IPS DF 6.9 (cell line): Measurements from ENCODE around the gene CHEK1.

ENCODE experiments used
- DNase-seq: peaks from one replicate; pipeline ENCODE4 v3.0.0-alpha.2; 2013; ENCODE audit warnings: low read depth, low spot score
- H3K27ac ChIP-seq: one replicate; pipeline ENCODE4 v1.5.1; 2013; ENCODE audit warnings: low read length, control low read depth
- H3K27me3 ChIP-seq: 2 replicates; pipeline ENCODE4 v1.6.1; 2013; ENCODE audit warnings: mild to moderate bottlenecking, low read length; ENCODE audit not compliant: control insufficient read depth, insufficient read depth
- H3K36me3 ChIP-seq: 2 replicates; pipeline ENCODE4 v1.6.1; 2013; ENCODE audit warnings: low read length; ENCODE audit not compliant: control insufficient read depth, insufficient read depth
- H3K4me1 ChIP-seq: 2 replicates; pipeline ENCODE4 v1.6.1; 2013; ENCODE audit warnings: low read length; ENCODE audit not compliant: control insufficient read depth, insufficient read depth
- H3K4me3 ChIP-seq: 2 replicates; pipeline ENCODE4 v1.5.1; 2013; ENCODE audit warnings: mild to moderate bottlenecking, low read length
- H3K9me3 ChIP-seq: 2 replicates; pipeline ENCODE4 v1.6.1; 2013; ENCODE audit warnings: low read length, inconsistent platforms; ENCODE audit not compliant: control insufficient read depth, insufficient read depth
- WGBS: extraction: QIAGEN DNeasy Blood & Tissue Kit; methylation state at CpG from one replicate; pipeline ENCODE4 v1.1.7; 2013; ENCODE audit warnings: mixed read lengths, missing lambda C conversion rate; ENCODE audit not compliant: insufficient read length, insufficient coverage; 5-methylcytosine and 5-hydroxymethylcytosine counted together

CHEK1 gene

DNA sequence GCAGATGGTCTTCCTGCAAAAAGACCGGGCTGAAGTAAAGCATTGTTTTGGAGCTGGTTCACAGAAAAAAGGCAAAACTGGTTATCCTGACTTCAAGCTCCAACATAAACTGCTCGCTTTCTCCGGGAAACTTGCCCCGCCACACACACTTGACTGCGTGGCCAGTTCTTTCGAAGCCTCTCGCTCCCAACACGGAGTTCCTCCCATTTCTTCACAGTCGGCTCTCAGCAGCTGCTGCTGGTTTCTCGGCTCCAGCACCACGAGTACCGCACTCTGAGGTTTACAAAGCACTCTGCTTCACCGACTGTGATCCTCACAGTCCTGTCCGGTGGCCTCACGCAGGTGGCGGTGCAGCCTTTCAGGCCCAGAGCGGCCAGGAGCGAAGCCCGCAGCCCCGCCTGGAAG lies 264 bp downstream of the CHEK1 start:
- Histone ChIP-seq H3K4me3 (peak overlapping the region; percentile 56; the same call in 1 of the 2 replicates), H3K27ac (no peak overlapping the region), H3K9me3 (no peaks in the 10 kb centered on the region), H3K36me3 (peaks cover 4% of the 10 kb centered on the region; the same call in 1 of the 2 replicates), H3K27me3 (no peaks in the 10 kb centered on the region), H3K4me1 (no peaks in the 10 kb centered on the region)
- DNase-seq = peak; percentile 25
- no CpG with 5 or more reads among the region's 20 CpGs for WGBS

DNA sequence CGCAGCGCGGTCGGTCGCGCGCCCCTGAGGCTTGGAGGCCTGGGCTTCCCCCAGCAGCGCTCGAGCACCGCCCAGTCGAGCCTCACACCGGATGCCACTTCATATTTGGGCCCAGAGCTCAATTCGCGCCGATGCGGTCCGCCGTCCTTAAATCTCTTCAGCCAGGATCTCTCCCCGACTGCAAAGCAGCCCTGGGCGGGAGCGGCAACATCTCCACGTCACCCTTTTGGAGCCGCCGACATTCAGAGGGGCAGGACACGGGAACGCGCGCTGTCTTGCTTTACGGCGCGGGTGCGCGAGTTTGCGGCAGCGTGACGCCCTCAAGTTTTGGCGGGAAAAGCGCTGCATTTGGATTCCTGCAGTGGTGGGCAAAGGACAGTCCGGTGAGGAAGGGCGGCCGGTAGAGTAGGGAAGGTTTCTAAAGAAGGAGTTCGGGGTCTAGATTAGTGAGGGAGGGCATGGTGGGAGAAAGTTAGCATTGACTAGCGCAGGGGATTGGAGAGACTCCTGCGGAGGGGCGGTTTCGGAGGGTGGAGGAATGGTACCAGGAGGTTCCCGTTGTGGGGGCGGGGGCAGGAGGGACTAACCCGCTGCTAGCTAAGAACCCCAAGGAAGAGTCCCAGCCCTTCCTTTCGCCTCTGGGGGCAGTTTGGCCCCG lies 796 bp downstream of the CHEK1 start:
- Histone ChIP-seq H3K27ac (no peak overlapping the region), H3K27me3 (no peaks in the 10 kb centered on the region), H3K9me3 (no peaks in the 10 kb centered on the region), H3K36me3 (peaks cover 4% of the 10 kb centered on the region; the same call in 1 of the 2 replicates), H3K4me3 (peak overlapping the region; percentile 56; the same call in 1 of the 2 replicates), H3K4me1 (no peaks in the 10 kb centered on the region)
- peak; percentile 91 for DNase-seq
- WGBS = no CpG with 5 or more reads among the region's 51 CpGs

DNA sequence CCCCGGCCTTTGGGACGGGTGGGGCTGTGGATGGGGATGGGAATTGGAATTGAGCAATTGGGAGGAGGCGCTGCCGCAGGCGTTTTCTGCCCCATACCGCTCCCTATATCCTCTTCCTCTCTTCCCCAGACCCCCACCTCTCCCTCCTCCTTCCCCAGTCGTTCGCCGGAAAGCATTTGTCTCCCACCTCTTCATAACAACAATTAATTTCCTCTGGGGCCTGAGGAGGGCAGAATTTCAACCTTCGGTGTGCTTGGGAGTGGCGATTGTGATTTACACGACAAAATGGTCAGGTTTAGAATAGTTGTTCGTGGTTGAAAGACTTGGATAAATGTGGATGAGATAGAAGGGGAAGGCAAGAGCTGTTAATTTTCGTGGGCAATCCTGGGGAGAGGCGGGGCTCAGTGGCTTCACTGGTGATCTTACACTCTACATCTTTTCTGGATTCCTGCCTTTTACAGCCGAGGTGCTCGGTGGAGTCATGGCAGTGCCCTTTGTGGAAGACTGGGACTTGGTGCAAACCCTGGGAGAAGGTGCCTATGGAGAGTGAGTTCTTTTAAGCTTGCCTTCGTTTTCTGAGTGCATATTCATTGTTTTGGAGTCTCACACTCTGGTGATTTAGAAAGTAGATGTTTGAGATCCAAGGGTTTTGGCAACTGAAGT lies 1.5 kb downstream of the CHEK1 start:
- Histone ChIP-seq H3K36me3 (peaks cover 4% of the 10 kb centered on the region; the same call in 1 of the 2 replicates), H3K27ac (no peak overlapping the region), H3K9me3 (no peaks in the 10 kb centered on the region), H3K27me3 (no peaks in the 10 kb centered on the region), H3K4me1 (no peaks in the 10 kb centered on the region), H3K4me3 (peak overlapping the region; percentile 56)
- WGBS = no CpG with 5 or more reads among the region's 18 CpGs
- peak; percentile 74 for DNase-seq

DNA sequence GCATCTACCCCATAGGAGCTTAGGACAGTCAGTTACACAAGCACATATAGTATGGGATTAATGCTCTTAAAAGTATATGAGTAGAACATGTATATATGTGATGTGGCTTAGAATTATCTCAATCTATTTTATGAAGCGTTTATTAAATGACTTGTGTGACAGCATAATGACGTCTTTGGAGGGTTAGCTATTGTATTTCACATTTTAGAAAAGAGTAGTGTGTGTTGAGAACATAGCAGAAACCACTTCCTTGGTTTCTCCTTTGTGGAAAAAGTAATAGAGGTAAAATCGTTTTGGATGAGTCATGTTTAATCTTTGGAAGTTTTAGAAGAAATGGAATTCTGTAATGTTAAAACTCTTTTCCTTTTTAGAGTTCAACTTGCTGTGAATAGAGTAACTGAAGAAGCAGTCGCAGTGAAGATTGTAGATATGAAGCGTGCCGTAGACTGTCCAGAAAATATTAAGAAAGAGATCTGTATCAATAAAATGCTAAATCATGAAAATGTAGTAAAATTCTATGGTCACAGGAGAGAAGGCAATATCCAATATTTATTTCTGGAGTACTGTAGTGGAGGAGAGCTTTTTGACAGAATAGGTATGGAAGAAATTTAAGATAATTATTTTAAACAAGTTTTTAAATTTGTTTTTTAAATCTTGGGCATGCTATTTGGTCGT lies 2.4 kb downstream of the CHEK1 start:
- Histone ChIP-seq H3K4me3 (peak overlapping the region; percentile 56; the same call in 1 of the 2 replicates), H3K27ac (no peak overlapping the region), H3K27me3 (no peaks in the 10 kb centered on the region), H3K4me1 (no peaks in the 10 kb centered on the region), H3K9me3 (no peaks in the 10 kb centered on the region), H3K36me3 (peaks cover 4% of the 10 kb centered on the region; the same call in 1 of the 2 replicates)
- DNase-seq = no peak
- 100% methylated on average over 1 of the region's 7 CpGs for WGBS

DNA sequence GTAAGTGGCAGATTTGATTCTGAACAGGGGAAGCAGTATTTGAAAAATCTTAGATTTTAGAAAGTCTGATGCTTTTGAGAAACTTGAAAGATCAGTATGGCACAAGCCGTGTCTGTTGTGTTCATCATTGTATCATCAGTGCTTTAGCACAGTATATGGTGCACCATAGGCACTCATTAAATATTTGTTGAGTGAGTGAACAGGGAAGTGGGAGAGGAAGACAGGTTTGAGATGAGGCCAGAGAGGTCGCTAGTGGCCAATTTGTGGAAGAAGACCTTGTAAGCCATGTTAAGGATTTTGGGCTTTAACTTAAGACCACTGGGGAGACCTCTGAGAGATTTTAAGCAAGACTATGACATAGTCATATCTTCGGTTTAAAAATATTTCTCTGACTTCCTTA lies 12.9 kb downstream of the CHEK1 start:
- DNase-seq = no peak
- H3K36me3 ChIP-seq = peaks cover 20% of the 10 kb centered on the region; the same call in 1 of the 2 replicates
- H3K27me3 ChIP-seq = no peaks in the 10 kb centered on the region
- H3K4me3 ChIP-seq = no peak overlapping the region
- no peaks in the 10 kb centered on the region for H3K4me1 ChIP-seq
- no peak overlapping the region for H3K27ac ChIP-seq
- WGBS = no CpG with 5 or more reads among the region's 3 CpGs
- H3K9me3 ChIP-seq = no peaks in the 10 kb centered on the region

DNA sequence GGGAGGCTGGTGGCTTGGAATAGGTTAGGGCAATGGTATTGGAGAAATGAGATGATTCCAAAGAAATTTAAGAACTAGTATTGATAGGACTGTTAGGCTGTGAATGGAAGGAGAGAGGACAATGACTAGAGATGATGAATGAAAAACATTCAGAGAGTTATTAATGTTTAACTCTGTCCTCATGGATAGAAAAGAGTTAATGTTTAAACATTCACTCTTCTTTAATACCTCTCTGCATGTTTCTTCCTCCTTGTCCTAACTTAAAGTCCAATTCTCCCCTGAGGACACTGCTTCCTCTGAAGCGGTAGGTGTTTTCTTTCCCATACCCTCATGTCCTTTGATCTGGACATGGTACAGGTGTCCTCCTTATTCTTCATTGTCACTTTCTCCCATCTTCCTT lies 13.4 kb downstream of the CHEK1 start:
- Histone ChIP-seq H3K27ac (no peak overlapping the region), H3K36me3 (peaks cover 19% of the 10 kb centered on the region; the same call in 1 of the 2 replicates), H3K9me3 (no peaks in the 10 kb centered on the region), H3K4me3 (no peak overlapping the region), H3K4me1 (no peaks in the 10 kb centered on the region), H3K27me3 (no peaks in the 10 kb centered on the region)
- no CpG with 5 or more reads among the region's 1 CpG for WGBS
- no peak for DNase-seq

DNA sequence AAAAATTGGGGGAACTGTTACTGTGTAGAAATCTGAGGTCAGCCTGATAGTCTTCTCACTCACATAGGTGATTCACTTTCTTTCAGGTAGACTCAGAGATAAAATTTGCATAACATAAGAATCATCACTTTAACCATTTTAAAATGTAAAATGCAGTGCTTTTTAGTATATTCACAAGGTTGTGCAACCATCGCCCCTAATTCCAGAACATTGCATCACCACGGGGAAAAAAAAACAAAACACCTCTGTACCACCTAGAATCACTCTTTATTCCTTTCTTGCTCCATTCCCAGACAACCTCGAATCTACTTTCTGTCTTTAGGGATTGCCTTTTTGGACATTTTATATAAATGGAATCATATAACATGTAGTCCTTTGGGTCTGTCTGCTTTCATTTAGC lies 20.9 kb downstream of the CHEK1 start:
- WGBS = no CpG with 5 or more reads among the region's 3 CpGs
- no peaks in the 10 kb centered on the region for H3K4me1 ChIP-seq
- no peak overlapping the region for H3K27ac ChIP-seq
- H3K4me3 ChIP-seq = no peak overlapping the region
- peaks cover 4% of the 10 kb centered on the region; the same call in 1 of the 2 replicates for H3K36me3 ChIP-seq
- no peaks in the 10 kb centered on the region for H3K9me3 ChIP-seq
- DNase-seq = no peak
- no peaks in the 10 kb centered on the region for H3K27me3 ChIP-seq

DNA sequence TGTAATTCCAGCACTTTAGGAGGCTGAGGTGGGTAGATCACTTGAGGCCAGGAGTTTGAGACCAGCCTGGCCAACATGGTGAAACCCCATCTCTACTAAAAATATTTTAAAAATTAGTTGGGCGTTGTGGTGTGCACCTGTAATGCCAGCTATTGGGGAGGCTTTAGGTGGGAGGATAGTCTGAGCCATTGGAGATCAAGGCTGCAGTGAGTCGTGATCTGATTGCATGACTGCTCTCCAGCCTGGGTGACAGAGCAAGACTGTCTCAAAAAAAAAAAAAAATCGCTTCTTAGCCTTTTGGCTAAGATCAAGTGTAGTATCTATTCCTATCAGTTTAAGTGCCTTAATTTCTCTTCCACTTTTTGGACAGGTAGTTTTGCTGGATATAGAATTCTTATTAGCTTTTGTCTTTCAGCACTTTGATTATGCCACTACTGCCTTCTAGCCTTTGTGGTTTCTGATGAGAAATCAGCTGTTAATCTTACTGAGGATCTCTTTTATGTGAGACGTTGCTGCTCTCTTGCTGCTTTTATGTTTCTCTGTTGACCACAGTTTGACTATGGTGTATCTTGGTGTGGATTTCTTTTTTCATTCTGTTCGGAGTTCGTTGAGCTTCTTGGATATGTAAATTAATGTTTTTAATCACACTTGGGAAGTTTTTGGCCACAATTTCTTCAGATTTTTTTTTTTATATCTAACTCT lies 24.7 kb downstream of the CHEK1 start:
- peaks cover 7% of the 10 kb centered on the region; the same call in 1 of the 2 replicates for H3K36me3 ChIP-seq
- DNase-seq = no peak

DNA sequence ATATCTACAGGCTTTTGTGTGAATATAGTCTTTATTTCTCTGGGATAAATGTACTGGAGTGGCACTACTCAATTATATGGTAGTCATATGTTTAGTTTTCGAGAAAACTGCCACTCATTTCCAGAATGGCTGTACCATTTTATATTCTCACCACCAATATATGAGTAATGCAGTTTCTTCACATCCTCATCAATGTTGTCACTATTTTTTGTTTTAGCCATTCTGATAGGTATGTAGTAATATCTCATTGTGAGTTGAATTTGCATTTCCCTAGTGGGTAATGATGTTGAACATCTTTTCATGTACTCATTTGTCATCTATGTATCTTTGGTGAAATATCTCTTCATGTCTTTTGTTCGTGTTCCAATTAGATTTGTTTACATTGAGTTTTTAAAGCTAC lies 37.7 kb downstream of the CHEK1 start:
- H3K27ac ChIP-seq = no peak overlapping the region
- H3K36me3 ChIP-seq = no peaks in the 10 kb centered on the region; the same call in 1 of the 2 replicates
- no peaks in the 10 kb centered on the region for H3K4me1 ChIP-seq
- DNase-seq = no peak
- no peak overlapping the region for H3K4me3 ChIP-seq
- no CpG with 5 or more reads among the region's 2 CpGs for WGBS
- no peaks in the 10 kb centered on the region for H3K27me3 ChIP-seq
- H3K9me3 ChIP-seq = no peaks in the 10 kb centered on the region

More for the DNA sequence above, 24.7 kb downstream of the CHEK1 start:
- Histone ChIP-seq H3K4me3 (no peak overlapping the region), H3K27me3 (no peaks in the 10 kb centered on the region), H3K4me1 (no peaks in the 10 kb centered on the region), H3K9me3 (no peaks in the 10 kb centered on the region), H3K27ac (no peak overlapping the region)
- no CpG with 5 or more reads among the region's 6 CpGs for WGBS

DNA sequence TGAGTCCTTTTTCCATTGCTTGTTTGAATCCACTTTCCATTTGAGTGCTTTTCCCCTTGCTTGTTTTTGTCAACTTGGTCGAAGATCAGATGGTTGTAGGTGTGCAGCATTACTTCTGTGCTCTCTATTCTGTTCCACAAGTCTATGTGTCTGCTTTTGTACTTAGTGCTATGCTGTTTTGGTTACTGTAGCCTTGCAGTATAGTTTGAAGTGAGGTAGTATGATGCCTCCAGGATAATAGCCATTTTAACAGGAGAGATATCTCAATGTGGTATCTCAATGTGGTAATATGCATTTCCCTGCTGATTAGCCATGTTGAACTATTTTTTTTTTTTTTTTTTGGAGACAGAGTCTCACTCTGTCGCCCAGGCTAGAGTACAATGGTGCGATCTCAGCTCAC lies 38.9 kb downstream of the CHEK1 start:
- Histone ChIP-seq H3K4me3 (no peak overlapping the region), H3K4me1 (no peaks in the 10 kb centered on the region), H3K9me3 (no peaks in the 10 kb centered on the region), H3K36me3 (no peaks in the 10 kb centered on the region; the same call in 1 of the 2 replicates), H3K27ac (no peak overlapping the region), H3K27me3 (no peaks in the 10 kb centered on the region)
- no peak for DNase-seq
- no CpG with 5 or more reads among the region's 3 CpGs for WGBS
